ENCODE results near the gene KRTAP10-9.
"Not testable (repeated sequence)": the region's sequence is repeated elsewhere in the genome, so short reads cannot be mapped to it uniquely, and the experiment has no call there.

The KRTAP10-9 gene

DNA sequence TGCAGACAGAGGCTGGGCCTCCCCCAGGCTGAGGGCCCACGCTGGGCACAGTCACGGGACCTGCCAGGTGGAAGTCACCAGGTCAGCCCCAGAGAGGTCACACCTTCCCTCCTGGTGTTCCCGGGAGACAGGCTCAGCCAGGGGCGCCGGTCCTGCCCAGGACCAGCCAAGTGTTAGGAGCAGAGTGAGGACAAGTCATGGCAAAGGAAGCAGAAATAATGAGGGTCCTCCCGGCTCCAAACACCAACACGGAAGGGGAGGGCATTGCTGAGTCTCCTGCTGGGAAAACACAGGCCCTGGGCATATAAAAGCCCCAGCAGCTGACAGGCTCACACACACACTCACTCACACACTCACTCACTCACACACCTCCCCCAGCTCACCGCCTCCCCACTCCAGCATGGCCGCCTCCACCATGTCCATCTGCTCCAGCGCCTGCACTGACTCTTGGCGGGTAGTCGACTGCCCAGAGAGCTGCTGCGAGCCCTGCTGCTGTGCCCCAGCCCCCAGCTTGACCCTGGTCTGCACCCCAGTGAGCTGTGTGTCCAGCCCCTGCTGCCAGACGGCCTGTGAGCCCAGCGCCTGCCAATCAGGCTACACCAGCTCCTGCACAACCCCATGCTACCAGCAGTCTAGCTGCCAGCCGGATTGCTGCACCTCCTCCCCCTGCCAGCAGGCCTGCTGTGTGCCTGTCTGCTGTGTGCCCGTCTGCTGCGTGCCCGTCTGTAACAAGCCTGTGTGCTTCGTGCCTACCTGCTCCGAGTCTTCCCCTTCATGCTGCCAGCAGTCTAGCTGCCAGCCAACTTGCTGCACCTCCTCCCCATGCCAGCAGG is 10.3 kb downstream of the KRTAP10-9 start, which contains the start of gene KRTAP10-10:
KRTAP10-10 (plus strand) TSS at position 339 of the 833 bp plus-strand sequence; CDS start at position 401, 62 bp downstream.
- H3K4me3 ChIP-seq (ENCODE audit: control insufficient read depth, low read depth, low read length), result no peak within 1 kb of the TSS
- DNase-seq (ENCODE audit: low read depth), result no peak
- no peak for TF ChIP-seq CTCF (conservative IDR thresholded peaks at IDR 0.05; ENCODE audit: control insufficient read depth, insufficient read depth, low read depth, low read length)

GRCh38 chr21:44637851-44638348 is 11.0 kb downstream of the KRTAP10-9 start:
- DNase-seq (ENCODE audit: low read depth); H3K4me3 ChIP-seq (ENCODE audit: control insufficient read depth, low read depth, low read length): not testable (repeated sequence)

DNA sequence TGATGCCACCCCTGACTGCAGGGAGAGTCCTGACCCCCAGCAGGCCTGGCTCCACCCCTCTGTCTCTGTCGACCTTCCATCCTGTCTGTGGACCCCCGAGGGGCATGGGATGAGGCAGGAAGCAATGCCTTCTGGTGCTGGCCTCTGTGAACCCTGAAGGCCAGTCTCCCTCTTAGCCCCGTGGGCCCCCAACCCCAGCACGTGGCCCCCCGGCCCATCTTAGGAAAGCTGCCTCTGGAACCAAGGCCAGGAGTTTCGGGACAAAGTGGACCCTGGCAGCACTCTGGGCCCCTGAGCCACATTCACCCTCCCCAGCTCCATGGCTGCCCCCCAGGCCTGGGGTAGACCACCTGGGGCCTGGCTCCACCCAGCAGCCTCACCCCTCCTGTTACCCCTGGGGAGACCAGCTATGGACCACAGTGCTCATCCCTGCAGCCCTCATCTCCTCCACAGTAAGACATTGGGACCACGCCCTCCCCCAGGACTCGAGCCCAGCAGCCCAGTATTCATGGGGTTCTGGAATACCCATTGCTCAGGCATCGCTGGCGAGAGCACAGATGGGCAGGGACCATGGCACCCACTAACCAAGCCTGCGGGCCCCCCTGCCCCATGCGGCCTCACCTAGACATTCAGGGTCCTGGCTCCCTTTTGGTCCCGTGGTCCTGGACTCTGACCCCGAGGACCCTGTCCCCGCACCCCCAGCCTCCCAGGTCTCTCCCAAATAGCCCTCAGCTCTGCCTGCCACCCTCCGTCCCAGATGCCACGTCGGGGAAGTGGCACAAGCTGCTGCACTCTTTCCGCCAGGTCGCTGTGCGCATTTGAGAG is 11.8 kb downstream of the KRTAP10-9 start:
- not testable (repeated sequence) for DNase-seq (ENCODE audit: low read depth); H3K4me3 ChIP-seq (ENCODE audit: control insufficient read depth, low read depth, low read length)

DNA sequence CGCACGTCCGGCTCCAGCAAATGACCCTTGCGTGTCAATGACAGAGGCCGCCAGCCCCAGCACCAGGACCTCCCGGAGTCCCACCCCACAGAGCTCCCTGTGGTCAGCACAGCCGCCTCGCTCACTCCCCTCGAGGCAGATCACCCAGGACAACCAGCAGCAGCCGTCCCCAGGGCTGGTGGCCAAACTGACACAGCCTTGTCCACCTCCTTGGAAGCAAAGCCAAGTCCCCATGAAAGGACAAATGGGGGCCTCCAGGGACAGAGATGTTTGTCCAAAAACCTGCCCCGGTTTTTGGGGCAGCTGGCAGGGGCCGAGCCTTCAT is 12.4 kb downstream of the KRTAP10-9 start:
- TF ChIP-seq CTCF (conservative IDR thresholded peaks at IDR 0.05; ENCODE audit: control insufficient read depth, insufficient read depth, low read depth, low read length), result no peak
- DNase-seq (ENCODE audit: low read depth), result no peak
- no peak overlapping the region for H3K4me3 ChIP-seq (ENCODE audit: control insufficient read depth, low read depth, low read length)

DNA sequence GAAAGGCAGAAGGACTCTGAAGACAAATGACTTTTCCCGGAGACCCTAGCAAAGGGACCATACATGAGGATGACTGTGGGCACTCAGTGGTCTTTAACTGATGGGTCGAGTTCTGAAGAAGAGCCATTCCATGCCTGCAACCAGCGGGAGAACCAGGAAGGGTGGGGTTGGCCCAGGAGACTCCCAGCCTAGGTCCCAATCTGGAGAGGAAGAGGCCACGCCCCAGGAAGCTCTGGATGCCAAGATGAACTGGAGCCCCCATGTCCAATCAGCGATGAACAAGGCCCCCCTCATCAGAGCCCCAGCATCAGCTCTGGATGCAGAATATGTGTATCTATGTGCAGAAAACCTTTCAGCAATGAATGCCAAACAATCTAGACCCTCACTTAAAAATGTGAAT is 13.9 kb downstream of the KRTAP10-9 start:
- no peak for TF ChIP-seq CTCF (conservative IDR thresholded peaks at IDR 0.05; ENCODE audit: control insufficient read depth, insufficient read depth, low read depth, low read length)
- DNase-seq (ENCODE audit: low read depth), result no peak

GRCh38 chr21:44643741-44644310 is 16.9 kb downstream of the KRTAP10-9 start:
- DNase-seq (ENCODE audit: low read depth), result no peak
- no peak overlapping the region for H3K4me3 ChIP-seq (ENCODE audit: control insufficient read depth, low read depth, low read length)
- no peak for TF ChIP-seq CTCF (conservative IDR thresholded peaks at IDR 0.05; ENCODE audit: control insufficient read depth, insufficient read depth, low read depth, low read length)

More for the DNA sequence above, 13.9 kb downstream of the KRTAP10-9 start:
- no peak overlapping the region for H3K4me3 ChIP-seq (ENCODE audit: control insufficient read depth, low read depth, low read length)

- no peak for TF ChIP-seq CTCF (conservative IDR thresholded peaks at IDR 0.05; ENCODE audit: control insufficient read depth, insufficient read depth, low read depth, low read length)
- no peak for DNase-seq (ENCODE audit: low read depth)
- H3K4me3 ChIP-seq (ENCODE audit: control insufficient read depth, low read depth, low read length), result no peak overlapping the region
Measured at GRCh38 chr21:44644878-44645277, 18.0 kb downstream of the KRTAP10-9 start.

DNA sequence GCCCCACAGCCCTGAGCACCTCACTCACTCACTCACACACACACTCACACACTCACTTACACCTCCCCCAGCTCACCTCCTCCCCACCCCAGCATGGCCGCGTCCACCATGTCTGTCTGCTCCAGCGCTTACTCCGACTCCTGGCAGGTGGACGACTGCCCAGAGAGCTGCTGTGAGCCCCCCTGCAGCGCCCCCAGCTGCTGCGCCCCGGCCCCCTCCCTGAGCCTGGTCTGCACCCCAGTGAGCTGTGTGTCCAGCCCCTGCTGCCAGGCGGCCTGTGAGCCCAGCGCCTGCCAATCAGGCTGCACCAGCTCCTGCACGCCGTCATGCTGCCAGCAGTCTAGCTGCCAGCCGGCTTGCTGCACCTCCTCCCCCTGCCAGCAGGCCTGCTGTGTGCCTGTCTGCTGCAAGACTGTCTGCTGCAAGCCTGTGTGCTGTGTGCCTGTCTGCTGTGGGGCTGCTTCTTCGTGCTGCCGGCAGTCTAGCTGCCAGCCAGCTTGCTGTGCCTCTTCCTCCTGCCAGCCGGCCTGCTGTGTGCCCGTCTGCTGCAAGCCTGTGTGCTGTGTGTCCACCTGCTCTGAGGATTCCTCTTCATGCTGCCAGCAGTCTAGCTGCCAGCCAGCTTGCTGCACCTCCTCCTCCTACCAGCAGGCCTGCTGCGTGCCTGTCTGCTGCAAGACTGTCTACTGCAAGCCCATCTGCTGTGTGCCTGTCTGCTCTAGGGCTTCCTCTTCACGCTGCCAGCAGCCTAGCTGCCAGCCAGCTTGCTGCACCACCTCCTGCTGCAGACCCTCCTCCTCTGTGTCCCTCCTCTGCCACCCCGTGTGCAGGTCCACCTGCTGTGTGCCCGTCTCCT is 19.7 kb downstream of the KRTAP10-9 start, which contains the start of gene KRTAP10-11:
KRTAP10-11 (plus strand) TSS at position 49 of the 856 bp plus-strand sequence; CDS start at position 94, 45 bp downstream.
- H3K4me3 ChIP-seq (ENCODE audit: control insufficient read depth, low read depth, low read length); DNase-seq (ENCODE audit: low read depth): not testable (repeated sequence)

All from fibroblast of mammary gland (primary cell).